HG03520 (cell line): Measurements from ENCODE around the gene SYNE1.
"Not testable (repeated sequence)": the region's sequence is repeated elsewhere in the genome, so short reads cannot be mapped to it uniquely, and the experiment has no call there.

Experiments used
- ATAC-seq: cut with Tn5 transposase; IDR thresholded peaks from one replicate; pipeline ENCODE4 v1.9.1; 2021; ENCODE audit warnings: mild to moderate bottlenecking, moderate library complexity; ENCODE audit not compliant: unreplicated experiment

The SYNE1 gene

GRCh38 chr6:152086223-152086873 is 550.8 kb downstream of the SYNE1 start:
- no peak for ATAC-seq

- ATAC-seq = no peak
These were observed 551.7 kb downstream of the SYNE1 start for GRCh38 chr6:152085451-152085921.

- no peak for ATAC-seq
These were observed 558.4 kb downstream of the SYNE1 start for GRCh38 chr6:152078804-152079203.

GRCh38 chr6:152078001-152078400 is 559.2 kb downstream of the SYNE1 start:
- no peak for ATAC-seq

GRCh38 chr6:152076242-152076641 is 560.9 kb downstream of the SYNE1 start:
- ATAC-seq = not testable (repeated sequence)

- ATAC-seq = no peak
These were observed 565.3 kb downstream of the SYNE1 start for GRCh38 chr6:152071843-152072242.
